Stimulated activated CD8-positive, alpha-beta memory T cell treated with anti-CD3 and anti-CD28 coated beads, Interleukin-4, amount 100 ng/mL, for 24 hours (primary cell): ENCODE results near the gene MAP6.
A peak's percentile ranks its signal among the peaks of the same experiment; 100 is the strongest.

Experiments used
- DNase-seq: peaks from one replicate; pipeline ENCODE4 v3.0.0-alpha.2; 2020; ENCODE audit warnings: low read depth

MAP6 gene

GRCh38 chr11:75566763-75567279 lies 102.0 kb downstream of the MAP6 start:
- no peak for DNase-seq

GRCh38 chr11:75565916-75566762 lies 102.7 kb downstream of the MAP6 start:
- no peak for DNase-seq

- no peak for DNase-seq
These were observed 103.5 kb downstream of the MAP6 start for GRCh38 chr11:75565221-75565814.

- no peak for DNase-seq
These were observed 104.8 kb downstream of the MAP6 start for GRCh38 chr11:75563978-75564552.

- DNase-seq = no peak
These were observed 105.3 kb downstream of the MAP6 start for GRCh38 chr11:75563501-75563977.

- DNase-seq = no peak
These were observed 105.9 kb downstream of the MAP6 start for GRCh38 chr11:75562836-75563484.

- peak; percentile 53 for DNase-seq
These were observed 106.6 kb downstream of the MAP6 start, which contains the start of gene SERPINH1 for GRCh38 chr11:75562048-75562835. TSS of gene SERPINH1 (plus strand) at chr11:75562253. CDS start at chr11:75566350, 4,097 bp downstream.

GRCh38 chr11:75561426-75562047 lies 107.3 kb downstream of the MAP6 start:
- no peak for DNase-seq

GRCh38 chr11:75560644-75561043 lies 108.2 kb downstream of the MAP6 start:
- no peak for DNase-seq

- DNase-seq = no peak
These were observed 109.6 kb downstream of the MAP6 start for GRCh38 chr11:75558939-75559843.

- no peak for DNase-seq
These were observed 111.0 kb downstream of the MAP6 start for GRCh38 chr11:75557666-75558494.

GRCh38 chr11:75556275-75556674 lies 112.6 kb downstream of the MAP6 start:
- DNase-seq = no peak

GRCh38 chr11:75555079-75555811 lies 113.6 kb downstream of the MAP6 start:
- DNase-seq = no peak

GRCh38 chr11:75554258-75555022 lies 114.4 kb downstream of the MAP6 start:
- no peak for DNase-seq

- no peak for DNase-seq
These were observed 115.0 kb downstream of the MAP6 start for GRCh38 chr11:75553889-75554257.

- no peak for DNase-seq
These were observed 115.7 kb downstream of the MAP6 start for GRCh38 chr11:75553182-75553581.

- DNase-seq = no peak
These were observed 119.4 kb downstream of the MAP6 start for GRCh38 chr11:75549370-75549958.
